ENCODE results near the gene OPTN. TPM values are rescaled to one million over a fixed set of nuclear protein-coding genes. Genes with fewer than 3 reads are reported as not detected.
A peak's percentile ranks its signal among the peaks of the same experiment; 100 is the strongest.
"Not testable (repeated sequence)": the region's sequence is repeated elsewhere in the genome, so short reads cannot be mapped to it uniquely, and the experiment has no call there.

The OPTN gene
- total and polyA plus RNA-seq, 11 donors: 88.2 to 191 (median 128) TPM

GRCh38 chr10:13080643-13081042 lies 19.3 kb upstream of the OPTN start:
- DNase-seq: no peak
- H3K4me3 ChIP-seq: no peak overlapping the region
- no peak for TF ChIP-seq POLR2A (IDR thresholded peaks at IDR 0.05)
- H3K27me3 ChIP-seq: peaks cover 0 to 6% (median 0%) of the 10 kb centered on the region in 9 donors
- no peak overlapping the region for H3K27ac ChIP-seq
- WGBS, 4 donors: 75 to 83% (median 77%) methylated on average over 7 of the region's 7 CpGs
- ATAC-seq: no peak
- peaks cover 0 to 66% (median 36%) of the 10 kb centered on the region in 12 donors for H3K9me3 ChIP-seq
- no peaks in the 10 kb centered on the region for H3K4me1 ChIP-seq
- intact Hi-C loops (cut with DNase I): no loop called here
- H3K36me3 ChIP-seq: no peaks in the 10 kb centered on the region

DNA sequence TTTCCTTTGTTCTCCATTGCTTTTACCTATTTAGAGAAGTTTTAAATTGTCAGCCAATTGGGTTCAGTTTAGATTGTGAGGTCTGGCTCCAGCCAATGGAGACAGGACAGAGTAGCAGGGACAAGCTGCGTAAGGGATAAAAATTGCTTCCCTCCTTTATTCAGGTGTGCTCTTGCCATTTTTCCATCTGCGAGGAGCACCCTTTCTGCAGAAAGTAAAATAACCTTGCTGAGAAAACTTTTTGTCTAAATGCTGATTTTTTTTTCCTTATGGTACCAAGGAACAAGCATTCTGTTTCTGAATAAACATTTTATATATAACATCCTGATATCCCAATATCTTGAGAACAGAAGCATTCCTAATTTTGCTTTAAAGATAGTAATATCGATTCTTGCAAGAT lies 16.3 kb upstream of the OPTN start:
- H3K27ac ChIP-seq; intact Hi-C loops (cut with DNase I); H3K4me3 ChIP-seq; H3K36me3 ChIP-seq; DNase-seq; H3K27me3 ChIP-seq; H3K4me1 ChIP-seq; ATAC-seq: not testable (repeated sequence)
- 95 to 99% (median 97%) methylated on average over 3 of the region's 3 CpGs for WGBS, 4 donors
- H3K9me3 ChIP-seq: peaks cover 0 to 57% (median 34%) of the 10 kb centered on the region in 12 donors

- Histone ChIP-seq H3K4me3 (no peak overlapping the region), H3K27ac (no peak overlapping the region), H3K27me3 (no peaks in the 10 kb centered on the region), H3K9me3 (peaks cover 0 to 41% (median 20%) of the 10 kb centered on the region in 12 donors), H3K4me1 (peaks cover 0 to 5% (median 0%) of the 10 kb centered on the region in 12 donors), H3K36me3 (no peaks in the 10 kb centered on the region)
- DNase-seq: no peak
- TF ChIP-seq CTCF (IDR thresholded peaks at IDR 0.05): no peak
- 97 to 98% (median 98%) methylated on average over 1 of the region's 1 CpG for WGBS, 4 donors
- intact Hi-C loops (cut with DNase I): loop anchor here in 1 of 10 donors (5.0 kb wide), 1 partner anchor 49 kb away; no protein-coding TSS in a partner anchor
- ATAC-seq: no peak
Observed at GRCh38 chr10:13086056-13086455, 13.9 kb upstream of the OPTN start.

GRCh38 chr10:13087601-13087985 lies 12.4 kb upstream of the OPTN start:
- WGBS, 4 donors: 86 to 91% (median 89%) methylated on average over 4 of the region's 4 CpGs
- no peak for ATAC-seq

More at GRCh38 chr10:13087601-13087985, 12.4 kb upstream of the OPTN start:
- no peak for DNase-seq
- Histone ChIP-seq H3K36me3 (no peaks in the 10 kb centered on the region), H3K27ac (peak overlapping the region in 2 of 12 donors; percentile 29 to 40), H3K27me3 (no peaks in the 10 kb centered on the region), H3K9me3 (peaks cover 0 to 28% (median 17%) of the 10 kb centered on the region in 12 donors), H3K4me3 (no peak overlapping the region), H3K4me1 (peaks cover 0 to 16% (median 0%) of the 10 kb centered on the region in 12 donors)
- intact Hi-C loops (cut with DNase I): loop anchor here in 1 of 10 donors (5.0 kb wide), 1 partner anchor 50 kb away; no protein-coding TSS in a partner anchor
- TF ChIP-seq POLR2A (IDR thresholded peaks at IDR 0.05) (no peak), CTCF (IDR thresholded peaks at IDR 0.05) (no peak)
